Thyroid gland (tissue), 4 donors: ENCODE results near the gene DNAH14. TPM values are rescaled to one million over a fixed set of nuclear protein-coding genes. Genes with fewer than 3 reads are reported as not detected.

Experiments used
- DNase-seq, 2 donors: peaks; one replicate each; pipeline ENCODE4 v3.0.0-alpha.2; 2019
- H3K27ac ChIP-seq, 3 donors: fragments of 200-600 bp; sonication (generic); 1 replicate in 2 of 3; 2 replicates in 1 of 3; pipeline ENCODE4 v1.5.1; 2016 to 2019; ENCODE audit warnings: mild to moderate bottlenecking in 1 of 3, moderate library complexity in 1 of 3
- H3K27me3 ChIP-seq: fragments of 200-600 bp; sonication (generic); one replicate; pipeline ENCODE4 v1.5.1; 2019
- H3K36me3 ChIP-seq, 2 donors: fragments of 200-600 bp; sonication (generic); one replicate each; pipeline ENCODE4 v1.5.1; 2016 to 2019
- H3K4me1 ChIP-seq, 2 donors: fragments of 200-600 bp; sonication (generic); one replicate each; pipeline ENCODE4 v1.5.1; 2017 to 2019
- H3K4me3 ChIP-seq, 3 donors: fragments of 200-600 bp; sonication (generic); replicated peaks in 1 of 3; 1 replicate in 2 of 3; 2 replicates in 1 of 3; pipeline ENCODE4 v1.5.1; 2016; ENCODE audit warnings: mild to moderate bottlenecking in 1 of 3
- H3K9me3 ChIP-seq: fragments of 200-600 bp; sonication (generic); one replicate; pipeline ENCODE4 v1.5.1; 2017
- CTCF ChIP-seq, 6 experiments: fragments of 200-600 bp in 3 of 6; fragments of 450-650 bp in 3 of 6; sonication (generic) in 3 of 6; IDR thresholded peaks; one replicate each; pipeline ENCODE4 v1.5.1; 2016 to 2019; ENCODE audit warnings: antibody characterized with exemption in 6 of 6, mild to moderate bottlenecking in 2 of 6, inconsistent platforms in 1 of 6, moderate library complexity in 1 of 6
- POLR2A ChIP-seq, 2 donors: fragments of 450-650 bp; IDR thresholded peaks; one replicate each; pipeline ENCODE4 v1.6.1; 2017; ENCODE audit warnings: antibody characterized with exemption in 2 of 2, mild to moderate bottlenecking in 2 of 2, moderate library complexity in 1 of 2
- WGBS, 2 donors: methylation state at CpG; one replicate each; pipeline ENCODE4 v1.1.5; 2017; 5-methylcytosine and 5-hydroxymethylcytosine counted together
- intact Hi-C: fragments of 100-400 bp; cut with DNase I; formaldehyde crosslinking; loops from one replicate; pipeline ENCODE4 v1.15.1; 2023
- total RNA-seq, 4 donors: library from RNA; depleted of rRNA; stranded (reverse); fragments of >200 nt; gene quantifications; one replicate each; pipeline ENCODE4 v1.2.3, GENCODE V29; 2016

Gene DNAH14
- total RNA-seq, 4 donors from 2014 or later: 60.5 to 75.9 (median 69.2) TPM

DNA sequence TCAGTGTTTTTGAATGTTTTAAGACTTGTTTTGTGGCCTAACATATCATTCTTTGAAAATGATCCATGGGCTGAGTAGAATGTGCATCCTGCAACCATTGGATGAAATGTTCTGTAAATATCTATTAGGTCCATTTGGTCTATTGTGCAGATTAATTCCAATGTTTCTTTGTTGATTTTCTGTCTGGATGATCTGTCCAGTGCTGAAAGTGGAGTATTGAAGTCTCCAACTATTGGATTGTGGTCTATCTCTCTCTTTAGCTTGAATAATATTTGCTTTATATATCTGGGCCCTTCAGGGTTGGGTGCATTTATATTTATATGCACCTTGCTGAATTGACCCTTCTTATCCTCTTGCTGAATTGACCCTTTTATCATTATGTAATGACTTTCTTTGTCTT lies 181.5 kb downstream of the DNAH14 start:
- Histone ChIP-seq H3K27ac (no peak overlapping the region), H3K9me3 (no peaks in the 10 kb centered on the region), H3K4me3 (no peak overlapping the region), H3K36me3 (no peaks in the 10 kb centered on the region), H3K4me1 (no peaks in the 10 kb centered on the region), H3K27me3 (no peaks in the 10 kb centered on the region)
- no peak for DNase-seq
- TF ChIP-seq POLR2A (IDR thresholded peaks at IDR 0.05) (no peak), CTCF (IDR thresholded peaks at IDR 0.05) (no peak)
- intact Hi-C loops: no loop called here

DNA sequence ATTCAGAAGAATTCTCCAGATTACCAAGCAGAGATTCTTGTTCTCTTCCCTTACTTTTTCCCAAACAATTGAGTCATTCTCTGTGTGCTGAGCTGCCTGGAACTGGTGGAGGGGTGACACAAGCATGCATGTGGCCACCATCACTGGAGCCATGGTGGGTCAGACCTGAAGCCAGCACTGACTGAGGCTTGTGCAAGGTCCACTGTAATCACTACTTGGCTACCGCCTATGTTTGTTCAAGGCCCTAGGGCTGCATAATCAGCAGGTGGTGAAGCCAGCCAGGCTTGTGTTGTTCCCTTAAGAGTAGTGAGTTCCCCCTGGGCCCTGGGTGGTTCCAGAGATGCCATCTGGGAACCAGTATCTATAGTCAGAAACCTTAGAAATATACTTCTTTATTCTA lies 183.8 kb downstream of the DNAH14 start:
- intact Hi-C loops: no loop called here
- H3K27ac ChIP-seq: no peak overlapping the region
- no peak for DNase-seq
- no peaks in the 10 kb centered on the region for H3K9me3 ChIP-seq
- no peaks in the 10 kb centered on the region for H3K4me1 ChIP-seq
- H3K4me3 ChIP-seq: no peak overlapping the region
- 89 to 93% methylated on average over 1 of the region's 1 CpG for WGBS, 2 donors
- H3K27me3 ChIP-seq: no peaks in the 10 kb centered on the region
- H3K36me3 ChIP-seq: no peaks in the 10 kb centered on the region
- TF ChIP-seq POLR2A (IDR thresholded peaks at IDR 0.05) (no peak), CTCF (IDR thresholded peaks at IDR 0.05) (no peak)

GRCh38 chr1:225114354-225114990 lies 185.0 kb downstream of the DNAH14 start:
- Histone ChIP-seq H3K4me3 (no peak overlapping the region), H3K36me3 (no peaks in the 10 kb centered on the region), H3K4me1 (no peaks in the 10 kb centered on the region), H3K27me3 (no peaks in the 10 kb centered on the region), H3K9me3 (no peaks in the 10 kb centered on the region), H3K27ac (no peak overlapping the region)
- intact Hi-C loops: no loop called here
- DNase-seq: no peak
- WGBS, 2 donors: 85 to 88% methylated on average over 1 of the region's 1 CpG
- TF ChIP-seq POLR2A (IDR thresholded peaks at IDR 0.05) (no peak), CTCF (IDR thresholded peaks at IDR 0.05) (no peak)

GRCh38 chr1:225119307-225119706 lies 189.8 kb downstream of the DNAH14 start:
- H3K36me3 ChIP-seq: no peaks in the 10 kb centered on the region
- TF ChIP-seq CTCF (IDR thresholded peaks at IDR 0.05) (no peak), POLR2A (IDR thresholded peaks at IDR 0.05) (no peak)
- H3K4me3 ChIP-seq: no peak overlapping the region
- no peak overlapping the region for H3K27ac ChIP-seq
- intact Hi-C loops: no loop called here
- no peaks in the 10 kb centered on the region for H3K9me3 ChIP-seq
- no peaks in the 10 kb centered on the region for H3K4me1 ChIP-seq
- H3K27me3 ChIP-seq: no peaks in the 10 kb centered on the region
- no peak for DNase-seq
- WGBS, 2 donors: 67 to 69% methylated on average over 3 of the region's 3 CpGs

- no peak overlapping the region for H3K27ac ChIP-seq
- WGBS, 2 donors: 94 to 97% methylated on average over 2 of the region's 2 CpGs
- DNase-seq: no peak
- H3K36me3 ChIP-seq: peaks cover 0 to 3% of the 10 kb centered on the region in 2 donors
- no peaks in the 10 kb centered on the region for H3K4me1 ChIP-seq
- intact Hi-C loops: no loop called here
- no peaks in the 10 kb centered on the region for H3K27me3 ChIP-seq
- no peak overlapping the region for H3K4me3 ChIP-seq
- H3K9me3 ChIP-seq: no peaks in the 10 kb centered on the region
- TF ChIP-seq CTCF (IDR thresholded peaks at IDR 0.05): no peak
- TF ChIP-seq POLR2A (IDR thresholded peaks at IDR 0.05): no peak
These were observed 191.6 kb downstream of the DNAH14 start for GRCh38 chr1:225121095-225121494.
